Stimulated activated CD4-positive, alpha-beta T cell treated with anti-CD3 and anti-CD28 coated beads, TNF-alpha, amount 100 ng/mL, for 24 hours (primary cell): ENCODE results near the gene KIF26A.
"Not testable (repeated sequence)": the region's sequence is repeated elsewhere in the genome, so short reads cannot be mapped to it uniquely, and the experiment has no call there.

ENCODE experiments used
- DNase-seq, 3 experiments: peaks; one replicate each; pipeline ENCODE4 v3.0.0-alpha.2; 2020; ENCODE audit warnings: low read depth in 3 of 3

KIF26A gene

GRCh38 chr14:104143521-104144452 lies 5.4 kb downstream of the KIF26A start:
- DNase-seq: no peak

- no peak for DNase-seq
Observed at GRCh38 chr14:104144453-104144790, 6.0 kb downstream of the KIF26A start.

GRCh38 chr14:104144911-104145825 lies 6.8 kb downstream of the KIF26A start:
- no peak for DNase-seq

DNA sequence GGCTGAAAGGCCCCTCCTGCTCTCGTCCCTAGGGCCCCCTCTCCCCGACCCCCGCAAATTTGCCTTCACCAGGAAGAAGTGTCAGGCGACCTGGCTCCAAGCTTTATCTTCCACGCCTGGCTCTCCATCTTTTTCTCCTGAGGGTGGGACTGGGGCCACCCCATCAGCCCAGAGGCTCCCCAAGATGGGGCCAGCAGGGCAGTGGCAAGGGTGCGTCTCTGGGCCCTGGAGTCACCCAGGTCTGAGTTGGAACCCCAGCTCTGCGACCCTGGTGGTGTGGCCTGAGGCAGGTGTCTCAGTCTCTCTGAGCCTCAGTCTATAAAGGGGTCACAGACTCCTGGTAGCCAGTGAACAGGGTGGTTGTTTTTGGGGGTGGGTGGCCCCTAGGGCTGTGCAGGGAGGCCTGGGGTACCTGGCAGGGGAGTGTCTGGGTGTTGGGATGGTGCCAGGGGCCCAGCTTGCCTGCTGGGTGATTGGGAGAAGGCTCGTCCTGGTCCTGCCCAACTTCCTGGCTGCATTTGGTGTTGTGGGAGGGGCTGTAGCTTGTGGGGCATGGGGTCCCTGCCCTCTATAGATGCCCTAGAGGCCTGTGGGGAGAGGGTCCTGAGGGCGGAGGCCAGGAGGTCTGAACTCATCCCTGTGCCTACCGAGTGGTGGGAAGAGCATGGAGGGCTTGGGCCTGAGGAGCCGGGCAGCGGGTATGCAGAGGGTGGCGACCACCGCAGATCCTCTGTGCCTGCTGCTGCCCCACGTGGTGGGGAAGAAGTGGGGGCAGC lies 7.6 kb downstream of the KIF26A start:
- DNase-seq: no peak

DNA sequence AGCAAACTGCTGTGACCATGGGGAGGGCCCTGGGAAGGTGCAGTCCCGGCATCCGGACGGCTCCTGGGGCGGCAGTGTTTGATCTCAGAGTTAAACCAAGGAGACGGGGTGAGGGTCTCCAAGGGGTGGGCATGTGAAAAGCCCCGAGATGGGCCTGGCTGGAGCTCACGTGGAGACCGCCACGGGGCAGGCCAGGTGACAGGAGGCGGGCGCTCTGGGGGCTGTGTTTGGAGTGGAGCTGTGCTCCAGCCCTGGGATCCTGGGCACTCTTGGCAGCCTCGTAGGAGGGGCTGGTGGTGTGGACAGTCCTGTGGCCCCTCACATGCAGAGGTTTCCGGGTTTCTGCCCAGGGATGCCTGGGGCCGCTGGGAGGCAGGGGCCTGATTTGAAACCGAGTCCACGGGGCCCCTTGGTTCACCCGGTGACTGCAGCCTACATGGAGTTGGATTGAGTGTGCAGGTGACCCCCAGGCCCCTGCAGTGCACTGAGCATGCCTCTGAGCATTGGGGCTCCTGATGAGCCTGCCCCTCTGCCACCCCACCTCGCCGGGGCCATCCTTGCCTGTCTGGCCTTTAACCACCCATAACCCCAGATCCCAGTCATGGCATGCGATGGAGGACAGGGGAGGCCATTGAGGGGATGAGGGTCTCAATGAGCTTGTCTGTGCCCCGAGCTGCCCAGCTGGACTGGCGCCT lies 8.4 kb downstream of the KIF26A start:
- no peak for DNase-seq

DNA sequence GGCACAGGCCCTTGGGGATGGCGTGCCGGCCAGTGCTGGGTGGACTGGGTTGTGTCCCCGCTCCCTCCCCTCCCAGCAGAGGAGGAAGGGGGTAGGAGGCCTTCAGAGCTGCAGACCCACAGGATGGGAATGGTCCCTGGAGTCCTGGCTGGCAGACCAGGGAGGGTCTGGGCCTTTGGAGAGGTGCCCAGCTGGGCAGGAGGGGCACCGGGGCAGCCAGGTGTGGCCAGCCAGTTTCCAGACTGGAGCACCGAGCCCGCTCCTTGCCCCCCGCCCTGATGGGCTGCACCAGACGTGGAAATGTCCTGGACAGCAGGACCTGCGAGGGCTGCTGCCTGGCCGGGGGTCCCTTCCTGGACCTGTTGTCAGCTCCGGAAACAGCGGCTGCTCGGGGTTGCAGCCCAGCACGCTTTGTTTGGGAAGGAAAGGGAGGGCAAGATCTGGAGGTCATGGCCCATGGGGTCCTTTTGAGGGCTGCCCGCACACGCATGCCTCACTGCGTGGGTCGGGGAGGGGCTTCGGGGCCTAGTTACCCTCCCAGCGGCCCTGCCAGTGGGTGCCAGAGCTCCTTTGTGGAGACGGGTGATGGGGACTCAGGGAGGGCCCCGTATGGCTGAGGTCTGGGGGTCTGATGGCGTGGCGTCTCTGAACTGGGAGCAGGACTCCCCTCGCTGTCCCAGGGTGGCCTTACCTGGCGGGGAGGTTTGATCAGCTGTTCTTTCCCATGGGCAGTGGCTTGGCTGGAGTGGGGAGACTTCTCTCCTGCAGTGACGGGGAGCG lies 9.1 kb downstream of the KIF26A start:
- no peak for DNase-seq

DNA sequence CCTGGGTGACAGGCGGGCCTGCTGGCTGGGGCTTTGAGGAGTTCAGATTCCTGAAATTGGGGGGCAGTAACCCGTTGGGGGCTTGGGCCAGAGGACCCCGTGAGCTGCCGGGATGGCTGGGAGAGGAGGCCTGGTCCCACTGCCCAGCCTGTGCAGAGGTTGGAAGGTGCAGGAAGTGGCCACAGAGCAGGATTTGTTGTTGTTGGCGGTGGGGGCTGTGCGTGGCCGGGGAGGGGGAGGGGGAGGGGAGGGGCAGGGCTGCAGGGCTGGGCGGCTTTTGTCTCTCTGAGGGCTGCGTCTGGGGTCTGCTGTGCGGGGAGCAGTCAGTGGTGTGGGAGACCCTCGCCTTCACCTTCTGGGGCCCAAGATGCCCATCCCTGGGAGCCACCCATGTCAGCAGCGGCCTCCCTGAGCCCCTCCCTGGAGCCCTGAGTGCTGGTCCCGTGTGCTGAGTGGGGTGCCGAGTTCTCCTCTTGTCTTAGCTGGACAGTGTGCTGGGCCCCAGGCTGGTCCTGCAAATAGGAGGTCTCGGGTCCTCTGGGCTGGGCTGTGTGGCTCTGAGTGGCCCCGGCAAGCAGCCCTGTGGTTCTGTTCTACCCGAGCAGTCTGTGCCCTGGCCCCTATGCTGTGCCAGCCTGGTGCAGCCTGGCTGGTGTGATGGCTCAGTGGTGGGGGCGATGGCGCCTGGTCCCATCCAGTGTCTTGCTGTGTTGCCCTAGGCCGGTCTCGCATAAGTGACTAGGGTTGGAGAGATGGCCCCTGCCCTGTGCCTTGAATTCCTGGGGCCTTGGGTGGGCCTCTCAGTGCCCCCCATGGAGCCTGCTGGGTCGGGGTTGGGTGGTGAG lies 10.3 kb downstream of the KIF26A start:
- no peak for DNase-seq

GRCh38 chr14:104149278-104149595 lies 10.8 kb downstream of the KIF26A start:
- DNase-seq: no peak

DNA sequence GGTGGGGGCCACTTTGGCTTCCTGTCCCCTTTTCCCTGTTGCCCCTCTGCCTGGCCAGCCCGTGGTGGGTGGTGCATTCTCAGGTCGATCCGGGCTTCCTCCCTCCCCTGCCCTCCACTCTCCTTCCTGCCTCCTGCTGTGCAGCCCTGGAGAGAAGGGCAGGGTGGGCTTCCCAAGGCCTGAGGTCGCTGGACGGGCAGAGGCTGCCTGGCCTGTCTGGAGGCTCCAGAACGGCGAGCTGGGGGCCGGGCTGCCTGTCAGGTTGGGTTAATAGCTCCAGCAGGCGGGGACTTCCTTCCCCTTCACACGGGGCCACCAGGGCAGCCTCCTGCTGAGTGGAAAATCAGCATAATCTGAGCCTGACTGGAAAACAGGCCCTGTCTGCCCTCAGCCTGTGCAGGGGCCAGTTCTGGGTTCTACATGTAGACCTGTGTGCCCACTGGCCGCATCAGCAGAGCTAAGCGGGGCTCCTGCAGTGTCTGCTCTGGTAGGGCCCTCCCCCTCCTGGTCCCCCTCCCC lies 11.3 kb downstream of the KIF26A start:
- DNase-seq: peak in 1 of 3 experiments; percentile 43

GRCh38 chr14:104150136-104151025 lies 12.0 kb downstream of the KIF26A start:
- DNase-seq: no peak

DNA sequence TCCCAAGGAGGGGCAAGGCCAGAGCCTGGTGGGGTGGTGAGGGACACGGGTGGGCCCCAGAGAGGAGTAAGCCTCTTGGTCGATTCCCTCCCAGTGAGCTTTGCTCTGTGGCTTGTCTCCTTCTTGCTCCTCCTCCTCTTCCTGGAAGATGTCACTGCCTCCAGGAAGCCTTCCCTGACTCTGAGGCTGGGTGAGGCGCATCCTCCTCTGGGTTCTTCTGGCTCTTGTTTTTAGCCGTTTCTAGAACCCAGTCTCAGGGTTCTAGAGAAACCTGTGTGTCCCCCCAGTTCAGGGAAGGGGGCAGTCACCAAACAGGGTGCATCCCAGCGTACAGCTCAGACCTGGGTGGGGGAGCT lies 12.6 kb downstream of the KIF26A start:
- DNase-seq: no peak

DNA sequence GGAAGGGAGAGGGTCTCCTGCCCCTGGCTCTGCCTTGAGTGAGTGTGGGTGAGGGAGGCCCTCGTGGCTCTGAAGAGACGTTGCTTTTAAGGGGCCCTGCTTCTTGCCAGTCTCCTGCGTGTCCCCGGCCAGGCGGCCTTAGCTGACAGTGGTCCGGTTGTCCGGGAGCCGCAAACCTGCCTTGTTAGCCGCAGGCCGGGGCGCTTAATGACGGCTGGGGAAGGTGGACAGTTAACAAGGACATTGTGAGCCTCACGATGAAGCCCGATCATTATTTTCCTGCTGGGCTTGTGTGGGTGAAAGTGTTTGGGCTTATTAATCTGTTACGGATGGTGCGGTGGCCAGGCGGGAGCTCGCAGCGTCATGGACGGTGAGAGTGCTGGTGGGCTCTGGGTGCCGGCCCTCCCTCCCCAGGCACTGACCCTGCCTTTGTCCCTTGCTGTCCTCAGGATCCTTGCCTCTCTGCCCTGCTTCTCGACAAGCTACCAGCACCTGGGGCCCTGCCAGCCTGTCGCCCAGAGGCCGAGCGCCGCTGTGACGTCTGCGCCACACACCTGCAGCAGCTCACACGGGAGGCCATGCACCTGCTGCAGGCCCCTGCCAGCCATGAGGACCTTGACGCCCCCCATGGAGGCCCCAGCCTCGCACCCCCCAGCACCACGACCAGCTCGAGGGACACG lies 13.3 kb downstream of the KIF26A start:
- DNase-seq: no peak

- no peak for DNase-seq
Observed at GRCh38 chr14:104152246-104152575, 13.8 kb downstream of the KIF26A start.

DNA sequence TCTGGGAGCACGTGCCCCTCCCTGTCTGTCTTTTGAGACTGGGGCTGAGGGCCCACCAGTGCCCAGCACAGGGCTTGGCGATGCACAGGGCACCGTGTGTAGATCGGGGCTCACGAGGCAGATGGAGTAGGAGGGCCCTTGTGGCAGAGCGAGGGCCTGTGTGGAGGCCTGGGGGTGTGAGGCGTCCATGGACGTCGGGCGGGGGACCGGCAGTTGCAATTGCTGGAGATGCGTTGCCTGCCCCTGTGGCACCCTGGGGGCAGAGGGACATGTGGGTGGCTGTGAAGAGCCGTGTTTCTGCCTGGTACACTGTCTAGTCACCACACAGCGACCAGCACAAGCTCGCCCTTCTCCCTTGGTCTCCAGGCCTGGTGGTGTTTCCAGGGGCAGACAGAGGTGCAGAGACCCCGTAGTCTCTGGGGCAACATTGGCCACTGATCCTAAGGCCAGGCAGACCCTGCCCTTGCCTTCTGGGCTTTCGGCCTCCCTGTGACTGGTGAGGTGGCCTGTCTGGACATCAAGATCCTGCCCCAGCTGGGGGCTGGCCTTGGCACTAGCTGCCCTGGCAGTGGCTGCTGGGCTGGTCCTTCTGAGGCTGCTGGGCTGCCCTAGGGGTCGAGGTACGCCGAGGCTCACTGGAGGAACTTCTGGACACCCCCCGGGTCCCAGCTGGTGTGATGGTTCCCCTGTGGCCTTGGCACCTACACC lies 14.5 kb downstream of the KIF26A start:
- DNase-seq: no peak

DNA sequence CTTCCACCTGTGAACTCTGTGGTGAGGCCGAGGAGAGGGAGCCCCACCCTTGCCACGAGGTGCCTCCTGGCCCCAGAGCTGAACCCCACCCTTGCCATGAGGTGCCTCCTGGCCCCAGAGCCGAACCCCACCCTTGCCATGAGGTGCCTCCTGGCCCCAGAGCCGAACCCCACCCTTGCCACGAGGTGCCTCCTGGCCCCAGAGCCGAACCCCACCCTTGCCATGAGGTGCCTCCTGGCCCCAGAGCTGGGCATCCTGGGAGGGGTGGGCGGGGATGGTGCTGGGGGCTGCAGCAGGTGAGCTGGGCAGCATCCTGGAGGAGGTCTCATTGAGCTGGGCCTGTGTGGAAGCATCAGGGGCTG lies 15.0 kb downstream of the KIF26A start:
- not testable (repeated sequence) for DNase-seq

- no peak for DNase-seq
Observed at GRCh38 chr14:104154246-104154645, 15.9 kb downstream of the KIF26A start.

GRCh38 chr14:104155513-104155912 lies 17.1 kb downstream of the KIF26A start:
- no peak for DNase-seq

DNA sequence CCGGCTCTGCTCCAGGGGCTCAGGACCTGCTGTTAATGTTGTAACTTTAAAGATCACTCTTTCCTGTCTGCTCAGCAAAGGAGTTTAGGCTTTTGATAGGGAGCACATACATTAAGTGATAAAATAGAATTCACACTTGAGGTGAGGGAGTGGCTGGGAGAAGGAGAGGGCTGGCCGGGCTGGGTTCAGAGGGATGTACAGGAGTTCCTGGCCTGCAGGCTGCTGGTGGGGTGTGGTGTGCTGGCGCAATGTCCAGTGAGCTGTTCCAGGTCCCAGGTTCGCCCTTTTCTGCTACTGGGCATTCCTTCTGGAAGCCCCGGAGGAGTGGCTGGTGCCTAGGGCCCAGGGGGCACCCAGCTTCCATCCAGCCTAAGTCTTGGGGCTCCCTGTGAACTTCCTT lies 17.8 kb downstream of the KIF26A start:
- DNase-seq: no peak
